Measurements from ENCODE around the gene CHRM2.

- no peak for TF ChIP-seq POLR2A (IDR thresholded peaks at IDR 0.05; ENCODE audit: low read depth)
- TF ChIP-seq, protein P1, sequence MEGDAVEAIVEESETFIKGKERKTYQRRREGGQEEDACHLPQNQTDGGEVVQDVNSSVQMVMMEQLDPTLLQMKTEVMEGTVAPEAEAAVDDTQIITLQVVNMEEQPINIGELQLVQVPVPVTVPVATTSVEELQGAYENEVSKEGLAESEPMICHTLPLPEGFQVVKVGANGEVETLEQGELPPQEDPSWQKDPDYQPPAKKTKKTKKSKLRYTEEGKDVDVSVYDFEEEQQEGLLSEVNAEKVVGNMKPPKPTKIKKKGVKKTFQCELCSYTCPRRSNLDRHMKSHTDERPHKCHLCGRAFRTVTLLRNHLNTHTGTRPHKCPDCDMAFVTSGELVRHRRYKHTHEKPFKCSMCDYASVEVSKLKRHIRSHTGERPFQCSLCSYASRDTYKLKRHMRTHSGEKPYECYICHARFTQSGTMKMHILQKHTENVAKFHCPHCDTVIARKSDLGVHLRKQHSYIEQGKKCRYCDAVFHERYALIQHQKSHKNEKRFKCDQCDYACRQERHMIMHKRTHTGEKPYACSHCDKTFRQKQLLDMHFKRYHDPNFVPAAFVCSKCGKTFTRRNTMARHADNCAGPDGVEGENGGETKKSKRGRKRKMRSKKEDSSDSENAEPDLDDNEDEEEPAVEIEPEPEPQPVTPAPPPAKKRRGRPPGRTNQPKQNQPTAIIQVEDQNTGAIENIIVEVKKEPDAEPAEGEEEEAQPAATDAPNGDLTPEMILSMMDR (IDR thresholded peaks at IDR 0.05), result no peak
- TF ChIP-seq EP300 (IDR thresholded peaks at IDR 0.05), result no peak
- no peak for TF ChIP-seq POLR2AphosphoS5 (IDR thresholded peaks at IDR 0.05)
Measured at GRCh38 chr7:136865236-136865635, 3.2 kb upstream of the CHRM2 start.
